GM21737 (cell line): Measurements from ENCODE around the gene TRAPPC8.
A peak's percentile ranks its signal among the peaks of the same experiment; 100 is the strongest.
"Not testable (repeated sequence)": the region's sequence is repeated elsewhere in the genome, so short reads cannot be mapped to it uniquely, and the experiment has no call there.

Experiments
- ATAC-seq: cut with Tn5 transposase; IDR thresholded peaks from one replicate; pipeline ENCODE4 v1.9.1; 2021; ENCODE audit warnings: mild to moderate bottlenecking, moderate library complexity; ENCODE audit not compliant: unreplicated experiment

TRAPPC8 gene

DNA sequence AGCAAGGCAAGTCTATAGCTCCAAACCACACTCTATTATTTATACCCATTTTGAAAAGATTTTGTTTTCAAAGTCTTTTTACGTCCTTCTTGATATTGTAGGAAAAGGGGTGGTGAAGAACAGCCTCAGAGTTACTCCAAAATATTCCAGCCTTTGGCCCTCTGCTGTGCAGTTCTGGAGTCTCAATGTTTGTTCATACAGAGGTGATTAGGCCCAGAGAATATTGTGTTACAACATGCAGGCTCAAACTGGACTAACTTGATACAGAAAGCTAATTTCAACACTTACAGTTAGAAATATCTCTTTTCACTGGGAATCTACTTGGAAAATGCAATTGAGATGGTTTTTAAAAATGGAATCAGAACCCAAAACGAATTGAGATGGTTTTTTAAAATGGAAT is 141.8 kb downstream of the TRAPPC8 start:
- ATAC-seq: no peak

DNA sequence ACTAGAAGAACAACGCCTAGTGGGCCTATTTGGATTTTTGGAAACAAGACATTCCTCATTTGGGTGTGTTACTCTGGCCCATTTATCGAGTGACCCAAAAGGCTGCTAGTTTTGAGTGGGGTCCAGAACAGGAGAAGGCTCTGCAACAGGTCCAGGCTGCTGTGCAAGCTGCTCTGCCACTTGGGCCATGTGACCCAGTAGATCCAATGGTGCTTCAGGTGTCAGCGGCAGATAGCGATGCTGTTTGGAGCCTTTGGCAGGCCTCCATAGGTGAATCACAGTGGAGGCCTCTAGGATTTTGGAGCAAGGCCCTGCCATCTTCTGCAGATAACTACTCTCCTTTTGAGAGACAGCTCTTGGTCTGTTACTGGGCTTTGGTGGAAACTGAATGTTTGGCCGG is 143.7 kb downstream of the TRAPPC8 start:
- ATAC-seq: not testable (repeated sequence)

DNA sequence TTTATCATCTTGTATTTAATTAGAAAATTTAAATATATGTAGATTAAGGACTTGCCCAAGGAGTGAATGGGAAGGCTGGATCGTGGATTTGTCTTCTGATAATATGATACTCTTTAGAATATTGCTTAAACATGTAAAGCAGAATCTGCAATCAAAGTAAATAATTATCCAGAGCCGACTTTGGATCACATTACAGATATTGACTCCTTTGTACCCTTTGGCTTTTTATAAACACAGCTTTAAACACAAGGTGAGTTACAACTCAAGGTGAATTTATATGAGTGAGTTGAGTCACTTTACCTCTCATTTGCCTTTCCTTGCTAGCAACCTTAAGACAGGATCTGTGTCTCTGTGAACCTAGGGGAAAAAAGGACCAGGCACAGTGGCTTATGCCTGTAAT is 144.5 kb downstream of the TRAPPC8 start:
- ATAC-seq: no peak

DNA sequence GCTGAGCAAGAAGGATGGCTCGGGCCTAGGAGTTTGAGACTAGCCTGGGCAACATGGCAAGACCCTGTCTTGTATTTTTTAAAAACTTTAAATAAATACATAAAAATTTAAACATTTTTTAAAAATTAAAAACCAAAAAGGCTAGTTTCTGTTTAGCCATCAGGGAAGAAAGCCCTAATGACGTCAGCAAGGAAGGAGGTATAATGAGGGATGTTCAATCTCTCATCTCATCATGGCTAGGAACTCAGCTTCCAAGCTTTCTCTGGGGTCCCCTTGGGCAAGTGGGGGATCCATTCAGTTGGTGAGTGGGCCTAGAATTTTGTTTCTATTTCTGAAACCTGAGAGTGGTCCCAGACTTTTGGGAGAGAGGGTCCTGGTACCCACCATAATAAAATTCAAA is 147.2 kb downstream of the TRAPPC8 start:
- no peak for ATAC-seq

DNA sequence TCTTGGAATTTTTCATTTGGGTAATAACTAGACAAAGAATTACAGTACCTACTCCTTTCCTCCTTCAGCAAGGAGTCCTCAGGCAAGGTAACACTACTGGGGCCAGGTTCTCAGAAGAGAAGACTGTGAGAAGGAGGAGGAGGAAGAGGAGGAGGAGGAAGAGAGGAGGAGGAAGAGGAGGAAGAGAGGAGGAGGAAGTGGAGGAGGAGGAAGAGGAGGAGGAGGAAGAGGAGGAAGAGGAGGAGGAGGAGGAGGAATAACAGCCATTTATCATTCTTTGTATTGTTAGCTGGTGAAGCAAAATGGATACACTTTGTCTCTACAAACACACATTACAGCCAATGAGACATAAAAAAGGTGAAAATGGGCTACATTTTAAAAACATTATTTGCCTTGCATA is 149.4 kb downstream of the TRAPPC8 start:
- no peak for ATAC-seq

DNA sequence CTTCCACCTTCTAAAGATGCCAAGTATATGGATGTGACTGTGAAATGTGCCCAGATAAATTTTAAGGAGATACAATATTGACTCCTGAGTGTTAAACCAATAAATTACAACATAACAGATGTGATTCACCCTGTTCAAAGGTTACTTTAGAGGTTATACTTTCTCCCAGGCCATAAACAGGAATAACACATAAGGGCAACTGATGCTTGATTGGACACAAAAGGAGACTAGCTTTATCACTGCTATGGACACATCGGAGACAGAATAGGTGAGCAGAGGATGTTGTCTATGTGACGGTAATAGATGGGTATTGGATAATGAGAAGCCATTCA is 150.4 kb downstream of the TRAPPC8 start:
- no peak for ATAC-seq

DNA sequence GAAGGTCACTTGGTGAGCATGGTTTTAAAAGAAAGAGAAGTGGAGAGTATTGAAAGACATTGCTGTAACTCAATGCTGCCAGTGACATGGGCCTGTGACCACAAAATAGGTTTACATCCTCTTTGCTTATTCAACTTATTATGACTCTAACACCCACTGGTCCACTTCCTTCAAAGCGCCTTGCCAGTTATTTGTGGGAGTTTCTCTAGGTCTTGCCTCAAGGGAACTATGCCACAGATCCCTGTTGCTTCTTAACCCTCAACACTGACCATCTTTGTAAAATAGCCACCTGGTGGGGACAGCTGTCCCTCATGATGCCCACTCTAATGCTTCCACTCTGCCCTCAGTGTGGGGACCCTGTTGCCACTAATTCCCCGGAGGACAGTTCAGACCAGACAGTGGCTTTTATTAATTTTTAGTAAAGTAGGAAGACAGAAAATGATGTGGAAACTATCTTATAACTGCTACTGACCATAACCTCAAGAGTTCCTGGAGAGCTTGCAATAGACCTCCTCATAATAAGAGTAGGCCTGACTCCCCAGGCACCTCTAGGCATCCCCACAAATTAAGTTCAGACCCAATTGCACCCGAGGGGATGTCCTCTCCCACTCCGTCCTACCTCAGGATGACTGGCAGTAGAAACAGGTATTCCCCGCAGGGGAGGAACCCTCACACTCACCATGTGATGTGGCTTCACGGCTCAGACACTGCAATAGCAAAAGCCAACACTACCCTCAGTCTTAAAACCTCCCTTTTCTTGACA is 150.9 kb downstream of the TRAPPC8 start:
- ATAC-seq: peak; percentile 91

DNA sequence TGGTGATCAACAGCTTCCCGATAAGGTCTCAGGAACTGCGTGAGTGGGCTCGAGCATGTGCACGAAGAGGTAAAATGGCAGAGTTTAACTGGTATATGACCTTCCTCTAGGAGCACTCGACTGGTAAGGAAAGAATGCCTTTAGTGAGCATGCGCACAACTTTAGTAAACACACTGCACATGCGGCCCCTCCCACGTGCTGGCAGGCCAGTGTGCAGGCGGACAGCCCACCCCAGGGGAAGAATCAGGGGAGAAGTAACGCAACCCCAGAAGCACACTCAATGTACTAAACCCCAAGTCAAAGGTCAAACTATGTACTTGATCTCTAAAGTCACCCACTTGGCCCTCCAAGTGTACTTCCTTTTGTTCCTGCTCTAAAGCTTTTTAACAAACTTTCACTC is 153.5 kb downstream of the TRAPPC8 start:
- no peak for ATAC-seq

DNA sequence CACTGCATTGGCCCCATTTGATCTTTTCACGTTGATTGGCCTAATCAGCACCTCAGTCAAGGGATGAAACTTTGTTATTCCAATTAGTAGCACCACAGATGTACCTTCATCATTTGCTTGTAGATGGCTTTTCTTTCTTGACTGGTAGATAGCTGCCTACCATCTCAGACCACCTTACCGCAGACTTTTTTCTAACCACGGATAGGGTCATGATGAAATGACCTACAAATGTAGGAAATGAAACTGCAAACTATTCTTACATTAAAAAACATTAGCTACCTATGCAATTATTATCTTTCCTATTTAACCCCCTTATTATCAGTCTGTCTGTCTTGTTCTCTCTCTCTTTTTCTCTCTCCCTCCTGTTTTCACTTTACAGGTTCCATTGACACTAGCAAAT is 159.9 kb downstream of the TRAPPC8 start:
- ATAC-seq: no peak
